ENCODE measurements around the gene CNTLN. TPM values are rescaled to one million over a fixed set of nuclear protein-coding genes. Genes with fewer than 3 reads are reported as not detected.

The CNTLN gene
- total RNA-seq, 1 donor from 2014 or later: 4.1 TPM

DNA sequence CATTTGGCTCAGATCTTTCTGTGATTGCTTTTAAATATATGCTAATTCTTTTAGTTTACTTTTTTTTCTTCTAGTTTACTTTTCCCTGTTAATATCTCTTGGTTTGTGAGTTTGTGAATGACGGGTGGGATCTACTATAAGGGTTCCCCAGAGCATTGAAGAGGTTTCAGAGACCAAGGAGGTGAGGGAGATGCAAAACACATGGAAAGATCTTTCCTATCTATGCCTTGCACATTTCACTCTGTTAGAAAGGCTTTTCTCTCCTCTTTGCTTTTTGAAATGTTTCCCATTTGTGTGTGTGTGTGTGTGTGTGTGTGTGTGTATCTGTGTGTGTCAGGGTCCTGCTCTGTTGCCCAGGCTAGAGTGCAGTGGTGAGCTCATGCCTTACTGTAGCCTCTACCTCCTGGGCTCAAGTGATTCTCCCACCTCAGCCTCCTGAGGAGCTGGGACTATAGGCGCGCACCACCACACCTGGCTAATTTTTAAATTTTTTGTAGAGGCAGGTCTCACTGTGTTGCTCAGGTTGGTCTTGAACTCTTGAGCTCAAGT lies 50.7 kb downstream of the CNTLN start:
- Histone ChIP-seq H3K4me3 (ENCODE audit: low read depth, low read length) (no peak overlapping the region), H3K27me3 (ENCODE audit: control insufficient read depth, insufficient read depth, low read length) (no peaks in the 10 kb centered on the region), H3K36me3 (ENCODE audit: control insufficient read depth, insufficient read depth, low read length) (no peaks in the 10 kb centered on the region)
- no peak for DNase-seq (ENCODE audit: low read depth)
- TF ChIP-seq, protein P1, sequence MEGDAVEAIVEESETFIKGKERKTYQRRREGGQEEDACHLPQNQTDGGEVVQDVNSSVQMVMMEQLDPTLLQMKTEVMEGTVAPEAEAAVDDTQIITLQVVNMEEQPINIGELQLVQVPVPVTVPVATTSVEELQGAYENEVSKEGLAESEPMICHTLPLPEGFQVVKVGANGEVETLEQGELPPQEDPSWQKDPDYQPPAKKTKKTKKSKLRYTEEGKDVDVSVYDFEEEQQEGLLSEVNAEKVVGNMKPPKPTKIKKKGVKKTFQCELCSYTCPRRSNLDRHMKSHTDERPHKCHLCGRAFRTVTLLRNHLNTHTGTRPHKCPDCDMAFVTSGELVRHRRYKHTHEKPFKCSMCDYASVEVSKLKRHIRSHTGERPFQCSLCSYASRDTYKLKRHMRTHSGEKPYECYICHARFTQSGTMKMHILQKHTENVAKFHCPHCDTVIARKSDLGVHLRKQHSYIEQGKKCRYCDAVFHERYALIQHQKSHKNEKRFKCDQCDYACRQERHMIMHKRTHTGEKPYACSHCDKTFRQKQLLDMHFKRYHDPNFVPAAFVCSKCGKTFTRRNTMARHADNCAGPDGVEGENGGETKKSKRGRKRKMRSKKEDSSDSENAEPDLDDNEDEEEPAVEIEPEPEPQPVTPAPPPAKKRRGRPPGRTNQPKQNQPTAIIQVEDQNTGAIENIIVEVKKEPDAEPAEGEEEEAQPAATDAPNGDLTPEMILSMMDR (IDR thresholded peaks at IDR 0.05; ENCODE audit: insufficient read depth, low read length, poor library complexity, severe bottlenecking): no peak

DNA sequence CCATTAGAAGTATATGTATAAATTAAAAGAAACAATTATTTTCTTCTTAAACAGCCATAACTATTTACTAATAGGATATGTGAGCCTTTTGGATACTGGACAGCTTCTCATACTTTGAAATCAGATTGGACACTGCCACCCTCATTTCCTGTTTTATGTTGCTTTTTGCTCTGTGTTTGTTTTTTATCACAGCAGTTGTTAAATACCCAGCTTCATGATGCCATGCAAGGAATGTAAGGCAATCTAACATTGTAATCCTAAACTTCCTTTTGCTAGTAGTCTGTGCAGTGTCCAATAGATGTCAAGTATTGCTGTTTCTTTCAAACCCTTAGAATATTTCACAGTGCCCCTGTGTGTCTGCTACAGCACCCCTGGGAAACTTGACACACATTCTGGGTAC lies 56.2 kb downstream of the CNTLN start:
- Histone ChIP-seq H3K27me3 (ENCODE audit: control insufficient read depth, insufficient read depth, low read length) (no peaks in the 10 kb centered on the region), H3K4me3 (ENCODE audit: low read depth, low read length) (no peak overlapping the region), H3K36me3 (ENCODE audit: control insufficient read depth, insufficient read depth, low read length) (no peaks in the 10 kb centered on the region)
- DNase-seq (ENCODE audit: low read depth): no peak
- TF ChIP-seq, protein P1 (IDR thresholded peaks at IDR 0.05; ENCODE audit: insufficient read depth, low read length, poor library complexity, severe bottlenecking): no peak

DNA sequence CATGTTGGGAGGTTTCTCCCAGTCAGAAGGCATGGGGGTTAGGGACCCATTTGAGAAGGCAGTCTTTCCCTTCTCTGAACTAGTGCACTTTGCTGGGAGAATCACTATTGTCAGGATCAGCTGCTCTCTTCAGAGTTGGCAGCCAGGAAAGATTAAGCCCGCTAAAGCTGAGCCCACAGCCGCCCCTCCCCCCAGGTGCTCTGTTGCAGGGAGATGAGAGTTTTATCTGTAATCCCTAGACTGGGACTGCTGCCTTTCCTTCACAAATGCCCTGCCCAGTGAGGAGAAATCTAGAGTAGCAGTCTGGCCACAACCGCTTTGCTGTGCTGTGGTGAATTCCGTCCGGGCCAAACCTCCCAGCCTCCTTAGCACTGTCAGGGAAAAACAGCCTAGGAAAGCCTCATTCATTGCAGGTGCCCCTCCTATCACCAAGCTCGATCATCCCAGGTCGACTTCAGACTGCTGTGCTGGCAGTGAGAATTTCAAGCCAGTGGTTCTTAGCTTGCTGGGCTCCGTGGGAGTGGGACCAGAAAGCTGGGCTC lies 69.8 kb downstream of the CNTLN start:
- TF ChIP-seq, protein P1 (IDR thresholded peaks at IDR 0.05; ENCODE audit: insufficient read depth, low read length, poor library complexity, severe bottlenecking): no peak
- no peak overlapping the region for H3K4me3 ChIP-seq (ENCODE audit: low read depth, low read length)
- H3K36me3 ChIP-seq (ENCODE audit: control insufficient read depth, insufficient read depth, low read length): no peaks in the 10 kb centered on the region
- no peak for DNase-seq (ENCODE audit: low read depth)
- H3K27me3 ChIP-seq (ENCODE audit: control insufficient read depth, insufficient read depth, low read length): no peaks in the 10 kb centered on the region

DNA sequence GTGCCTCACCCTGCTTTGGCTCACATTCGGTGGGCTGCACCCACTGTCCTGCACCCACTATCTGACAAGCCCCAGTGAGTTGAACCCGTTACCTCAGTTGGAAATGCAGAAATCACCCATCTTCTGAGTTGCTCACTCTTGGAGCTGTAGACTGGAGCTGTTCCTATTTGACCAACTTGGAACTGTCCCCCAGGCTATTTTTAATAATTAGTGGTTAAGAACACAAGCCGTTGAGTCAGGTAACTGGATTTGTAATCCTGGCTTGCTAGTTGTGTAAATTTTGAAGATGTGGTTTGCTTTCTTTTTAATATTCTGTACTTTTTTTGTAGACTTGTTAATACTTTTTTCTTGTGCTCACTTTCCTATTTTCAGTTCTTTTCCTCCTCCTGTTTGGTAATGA lies 81.2 kb downstream of the CNTLN start:
- no peak overlapping the region for H3K4me3 ChIP-seq (ENCODE audit: low read depth, low read length)
- DNase-seq (ENCODE audit: low read depth): no peak
- TF ChIP-seq, protein P1 (IDR thresholded peaks at IDR 0.05; ENCODE audit: insufficient read depth, low read length, poor library complexity, severe bottlenecking): no peak
- no peaks in the 10 kb centered on the region for H3K36me3 ChIP-seq (ENCODE audit: control insufficient read depth, insufficient read depth, low read length)
- H3K27me3 ChIP-seq (ENCODE audit: control insufficient read depth, insufficient read depth, low read length): no peaks in the 10 kb centered on the region

DNA sequence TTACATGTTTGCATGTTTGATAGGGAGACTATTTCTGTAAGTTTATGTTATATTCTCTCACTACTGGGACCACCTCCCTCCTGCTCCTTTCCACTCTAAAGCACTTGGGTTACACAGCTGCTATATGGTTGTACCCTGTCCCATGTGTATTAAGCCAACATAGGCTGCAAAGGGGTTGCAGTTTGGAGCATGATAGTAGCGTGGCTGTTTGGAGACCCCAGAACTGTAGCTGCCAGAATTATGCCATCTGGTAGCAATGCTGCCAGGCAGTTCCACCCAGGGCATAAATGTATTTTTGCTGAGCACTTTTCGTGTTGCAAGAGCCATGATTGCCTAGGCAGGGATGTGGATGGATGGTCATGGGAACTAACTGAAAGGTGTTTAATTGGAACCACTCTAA lies 81.8 kb downstream of the CNTLN start:
- Histone ChIP-seq H3K36me3 (ENCODE audit: control insufficient read depth, insufficient read depth, low read length) (no peaks in the 10 kb centered on the region), H3K27me3 (ENCODE audit: control insufficient read depth, insufficient read depth, low read length) (no peaks in the 10 kb centered on the region), H3K4me3 (ENCODE audit: low read depth, low read length) (no peak overlapping the region)
- TF ChIP-seq, protein P1 (IDR thresholded peaks at IDR 0.05; ENCODE audit: insufficient read depth, low read length, poor library complexity, severe bottlenecking): no peak
- no peak for DNase-seq (ENCODE audit: low read depth)

DNA sequence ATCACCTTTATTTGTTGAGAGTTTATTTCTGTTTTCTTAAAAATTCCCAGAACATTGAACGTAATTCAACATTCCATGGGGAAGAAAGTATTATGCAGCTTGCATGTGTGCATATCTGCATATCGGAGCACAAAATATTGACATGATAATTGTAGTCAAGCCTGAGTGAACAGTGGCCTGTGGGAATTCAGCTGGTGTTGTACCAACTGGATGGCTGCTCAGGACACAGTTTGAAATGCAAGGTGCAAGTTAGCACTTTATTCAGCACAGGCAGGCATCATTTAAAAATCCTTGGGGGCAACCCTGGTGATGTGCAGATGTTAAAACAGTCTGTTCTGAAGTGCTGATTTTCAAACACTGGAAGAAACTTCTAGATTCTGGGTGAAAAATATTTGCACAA lies 82.4 kb downstream of the CNTLN start:
- TF ChIP-seq, protein P1 (IDR thresholded peaks at IDR 0.05; ENCODE audit: insufficient read depth, low read length, poor library complexity, severe bottlenecking): no peak
- Histone ChIP-seq H3K4me3 (ENCODE audit: low read depth, low read length) (no peak overlapping the region), H3K36me3 (ENCODE audit: control insufficient read depth, insufficient read depth, low read length) (no peaks in the 10 kb centered on the region), H3K27me3 (ENCODE audit: control insufficient read depth, insufficient read depth, low read length) (no peaks in the 10 kb centered on the region)
- DNase-seq (ENCODE audit: low read depth): no peak
